ENCODE measurements around the gene FFAR1. TPM values are rescaled to one million over a fixed set of nuclear protein-coding genes. Genes with fewer than 3 reads are reported as not detected.

FFAR1 gene
- total and polyA plus RNA-seq, 2 experiments from 2014 or later: 0.11 TPM; not detected in 1

DNA sequence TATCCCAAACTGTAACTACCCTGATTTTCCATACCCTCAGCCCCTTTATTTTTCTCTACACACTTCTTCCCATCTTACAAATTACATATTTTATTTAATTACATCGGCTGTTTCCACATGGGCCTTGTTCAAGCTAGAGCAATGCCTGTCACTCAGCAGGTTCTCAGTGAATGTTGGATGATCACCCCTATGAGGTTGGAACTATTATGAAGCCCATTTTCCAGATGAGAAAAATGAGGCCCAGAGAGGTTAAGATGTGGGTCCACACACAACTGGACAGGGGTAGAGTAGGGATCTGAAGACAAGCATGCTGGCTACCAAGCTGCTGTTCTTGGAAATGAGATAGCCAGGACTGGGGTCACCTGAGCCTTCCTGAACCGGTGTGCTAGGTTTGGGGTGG is 45.7 kb upstream of the FFAR1 start:
- no peak overlapping the region for H3K27ac ChIP-seq

DNA sequence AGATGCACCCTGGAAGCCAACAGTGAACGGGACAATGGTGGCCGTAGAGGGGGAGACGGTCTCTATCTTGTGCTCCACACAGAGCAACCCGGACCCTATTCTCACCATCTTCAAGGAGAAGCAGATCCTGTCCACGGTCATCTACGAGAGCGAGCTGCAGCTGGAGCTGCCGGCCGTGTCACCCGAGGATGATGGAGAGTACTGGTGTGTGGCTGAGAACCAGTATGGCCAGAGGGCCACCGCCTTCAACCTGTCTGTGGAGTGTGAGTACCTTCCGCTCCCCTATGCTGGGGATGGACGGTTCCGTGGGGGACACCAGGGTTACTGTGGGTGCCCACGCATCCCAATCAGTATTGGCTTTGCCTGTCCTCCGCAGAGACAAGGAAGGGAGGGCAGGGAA is 45.3 kb upstream of the FFAR1 start:
- Histone ChIP-seq H3K36me3 (no peaks in the 10 kb centered on the region), H3K27ac (no peak overlapping the region), H3K27me3 (no peaks in the 10 kb centered on the region), H3K4me1 (ENCODE audit: low read depth) (no peaks in the 10 kb centered on the region), H3K9me3 (ENCODE audit: low read depth) (no peaks in the 10 kb centered on the region), H3K4me3 (no peak overlapping the region)
- no peak for TF ChIP-seq CTCF (IDR thresholded peaks at IDR 0.05; ENCODE audit: low read depth, low read length)
- DNase-seq (ENCODE audit: low read depth in 1 of 2, low spot score in 1 of 2): no peak

More for the DNA sequence above, 45.7 kb upstream of the FFAR1 start:
- no peak for DNase-seq (ENCODE audit: low read depth in 1 of 2, low spot score in 1 of 2)
- H3K36me3 ChIP-seq: no peaks in the 10 kb centered on the region
- no peak for TF ChIP-seq CTCF (IDR thresholded peaks at IDR 0.05; ENCODE audit: low read depth, low read length)
- H3K4me1 ChIP-seq (ENCODE audit: low read depth): no peaks in the 10 kb centered on the region
- no peaks in the 10 kb centered on the region for H3K9me3 ChIP-seq (ENCODE audit: low read depth)
- H3K27me3 ChIP-seq: no peaks in the 10 kb centered on the region
- H3K4me3 ChIP-seq: no peak overlapping the region

- no peaks in the 10 kb centered on the region for H3K4me1 ChIP-seq (ENCODE audit: low read depth)
- no peak overlapping the region for H3K4me3 ChIP-seq
- no peak for DNase-seq (ENCODE audit: low read depth in 1 of 2, low spot score in 1 of 2)
- H3K9me3 ChIP-seq (ENCODE audit: low read depth): no peaks in the 10 kb centered on the region
- no peaks in the 10 kb centered on the region for H3K27me3 ChIP-seq
- H3K27ac ChIP-seq: no peak overlapping the region
- H3K36me3 ChIP-seq: no peaks in the 10 kb centered on the region
- TF ChIP-seq CTCF (IDR thresholded peaks at IDR 0.05; ENCODE audit: low read depth, low read length): no peak
Measured at GRCh38 chr19:35303357-35303915, 44.3 kb upstream of the FFAR1 start.

DNA sequence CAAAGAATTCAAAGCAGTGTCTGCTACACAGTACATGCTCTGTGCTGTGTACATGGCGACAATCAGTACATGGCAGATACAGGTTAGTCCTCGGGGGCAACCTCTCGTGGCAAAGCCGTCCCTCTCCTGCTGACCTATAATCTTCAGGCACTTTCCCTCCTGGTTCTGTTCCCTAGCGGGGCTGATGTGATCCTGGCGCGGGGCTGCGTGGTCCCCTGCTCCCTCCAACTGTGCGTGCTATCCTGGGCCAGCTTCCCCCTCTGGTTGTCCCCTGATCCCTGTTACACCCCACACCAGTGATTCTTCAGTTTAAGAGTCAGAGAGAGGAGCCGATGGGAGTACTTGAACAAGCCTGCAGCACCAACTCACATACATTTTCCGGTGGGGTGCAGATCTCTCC is 43.7 kb upstream of the FFAR1 start:
- TF ChIP-seq CTCF (IDR thresholded peaks at IDR 0.05; ENCODE audit: low read depth, low read length): no peak
- no peaks in the 10 kb centered on the region for H3K27me3 ChIP-seq
- DNase-seq (ENCODE audit: low read depth in 1 of 2, low spot score in 1 of 2): no peak
- no peak overlapping the region for H3K27ac ChIP-seq
- H3K4me3 ChIP-seq: no peak overlapping the region
- H3K9me3 ChIP-seq (ENCODE audit: low read depth): no peaks in the 10 kb centered on the region
- H3K4me1 ChIP-seq (ENCODE audit: low read depth): peaks cover 6% of the 10 kb centered on the region
- no peaks in the 10 kb centered on the region for H3K36me3 ChIP-seq

DNA sequence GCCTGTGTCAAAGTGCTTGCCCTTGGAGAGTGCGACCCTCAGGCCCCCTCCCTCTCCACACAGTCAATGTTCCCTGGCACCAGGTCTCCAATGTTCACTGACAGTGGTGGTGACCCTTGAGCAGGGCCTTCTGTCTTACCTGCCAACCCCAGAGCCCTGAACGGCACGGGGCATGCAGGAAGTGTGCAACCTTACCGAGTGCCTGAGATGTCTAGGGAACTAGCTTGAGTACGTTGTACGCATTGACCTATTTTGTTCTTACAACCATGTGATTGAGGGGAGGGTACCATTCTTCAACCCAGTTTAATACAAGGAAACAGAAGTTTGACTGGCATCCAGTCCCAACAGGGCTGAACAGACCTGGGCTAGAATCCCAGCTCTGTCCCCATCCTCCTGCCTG is 42.5 kb upstream of the FFAR1 start:
- Histone ChIP-seq H3K9me3 (ENCODE audit: low read depth) (no peaks in the 10 kb centered on the region), H3K27ac (no peak overlapping the region), H3K4me3 (no peak overlapping the region), H3K27me3 (no peaks in the 10 kb centered on the region), H3K4me1 (ENCODE audit: low read depth) (peaks cover 17% of the 10 kb centered on the region), H3K36me3 (no peaks in the 10 kb centered on the region)
- DNase-seq (ENCODE audit: low read depth in 1 of 2, low spot score in 1 of 2): no peak
- TF ChIP-seq CTCF (IDR thresholded peaks at IDR 0.05; ENCODE audit: low read depth, low read length): no peak
